HEK293 (cell line): ENCODE results near the gene CHRNE.
A peak's percentile ranks its signal among the peaks of the same experiment; 100 is the strongest.

Experiments used
- CTCF ChIA-PET: fragments of 350-600 bp; formaldehyde crosslinking; extraction: SDS; loops from one replicate; lab custom pipeline; 2021; ENCODE audit warnings: antibody characterized with exemption; lab: Yijun Ruan, JAX
- POLR2A ChIA-PET: fragments of 300-600 bp; formaldehyde crosslinking; extraction: SDS; loops from one replicate; lab custom pipeline; 2020; ENCODE audit warnings: antibody characterized with exemption, inconsistent platforms; lab: Yijun Ruan, JAX
- H3K27ac ChIP-seq: fragments of 200-500 bp; sonication (Bioruptor generic); 2 replicates; pipeline ENCODE4 v1.5.1; 2014; ENCODE audit warnings: low read depth, low read length, control low read depth, inconsistent platforms; ENCODE audit errors: extremely low read depth
- H3K36me3 ChIP-seq, 2 experiments: fragments of 200-500 bp in 1 of 2; sonication (Bioruptor generic) in 1 of 2; 1 replicate in 1 of 2; 2 replicates in 1 of 2; pipeline ENCODE4 v1.5.1; 2014 to 2017; ENCODE audit warnings: inconsistent platforms in 2 of 2, low read length in 2 of 2; ENCODE audit not compliant: control insufficient read depth in 2 of 2, insufficient read depth in 1 of 2
- H3K4me1 ChIP-seq: fragments of 200-500 bp; sonication (Bioruptor generic); 2 replicates; pipeline ENCODE4 v1.5.1; 2014; ENCODE audit warnings: mild to moderate bottlenecking, low read length, inconsistent platforms; ENCODE audit not compliant: control insufficient read depth, insufficient read depth
- H3K4me3 ChIP-seq: 2 replicates; pipeline ENCODE4 v1.5.1; 2011; ENCODE audit warnings: low read depth, mild to moderate bottlenecking, control low read depth, low read length, moderate library complexity
- H3K9me3 ChIP-seq: fragments of 200-500 bp; sonication (Bioruptor generic); 2 replicates; pipeline ENCODE4 v1.5.1; 2014; ENCODE audit warnings: low read depth, low read length, inconsistent platforms; ENCODE audit not compliant: control insufficient read depth, insufficient read depth
- FEZF1 ChIP-seq: fragments of 450-650 bp; formaldehyde crosslinking; IDR thresholded peaks from 2 replicates; pipeline ENCODE4 v1.5.1; 2016; ENCODE audit warnings: missing biosample characterization, missing genetic modification characterization
- GLIS1 ChIP-seq: fragments of 450-650 bp; formaldehyde crosslinking; IDR thresholded peaks from 2 replicates; pipeline ENCODE4 v1.5.1; 2016; ENCODE audit warnings: missing biosample characterization, missing genetic modification characterization
- HOXC10 ChIP-seq: sonication (generic); formaldehyde crosslinking; IDR thresholded peaks from 2 replicates; pipeline ENCODE4 v1.8.1; 2023; ENCODE audit warnings: mild to moderate bottlenecking, missing genetic modification reagents
- INSM2 ChIP-seq: fragments of 450-650 bp; formaldehyde crosslinking; IDR thresholded peaks from 2 replicates; pipeline ENCODE4 v1.5.1; 2016; ENCODE audit warnings: missing biosample characterization, missing genetic modification characterization
- OVOL3 ChIP-seq: fragments of 450-650 bp; formaldehyde crosslinking; IDR thresholded peaks from 2 replicates; pipeline ENCODE4 v1.5.1; 2016; ENCODE audit warnings: missing biosample characterization, missing genetic modification characterization
- SCRT1 ChIP-seq: fragments of 450-650 bp; formaldehyde crosslinking; IDR thresholded peaks from 2 replicates; pipeline ENCODE4 v1.5.1; 2016; ENCODE audit warnings: missing biosample characterization, missing genetic modification characterization, borderline replicate concordance
- SCRT2 ChIP-seq: fragments of 450-650 bp; formaldehyde crosslinking; IDR thresholded peaks from 2 replicates; pipeline ENCODE4 v1.5.1; 2016; ENCODE audit warnings: missing biosample characterization, missing genetic modification characterization
- YY2 ChIP-seq: fragments of 450-650 bp; formaldehyde crosslinking; IDR thresholded peaks from 2 replicates; pipeline ENCODE4 v1.5.1; 2016; ENCODE audit warnings: missing biosample characterization, missing genetic modification characterization
- ZBTB21 ChIP-seq: fragments of 450-650 bp; formaldehyde crosslinking; IDR thresholded peaks from 2 replicates; pipeline ENCODE4 v1.5.1; 2017; ENCODE audit warnings: missing biosample characterization, missing genetic modification characterization
- ZBTB48 ChIP-seq: fragments of 450-650 bp; formaldehyde crosslinking; IDR thresholded peaks from 2 replicates; pipeline ENCODE4 v1.5.1; 2016; ENCODE audit warnings: missing biosample characterization, missing genetic modification characterization
- ZFP69B ChIP-seq: fragments of 450-650 bp; formaldehyde crosslinking; IDR thresholded peaks from 2 replicates; pipeline ENCODE4 v1.5.1; 2016; ENCODE audit warnings: missing biosample characterization, missing genetic modification characterization
- ZNF10 ChIP-seq: fragments of 450-650 bp; formaldehyde crosslinking; IDR thresholded peaks from 2 replicates; pipeline ENCODE4 v1.5.1; 2017; ENCODE audit warnings: missing biosample characterization, missing genetic modification characterization
- ZNF398 ChIP-seq: fragments of 450-650 bp; formaldehyde crosslinking; IDR thresholded peaks from 2 replicates; pipeline ENCODE4 v1.5.1; 2017; ENCODE audit warnings: missing biosample characterization, missing genetic modification characterization
- ZNF513 ChIP-seq: fragments of 450-650 bp; IDR thresholded peaks from 2 replicates; pipeline ENCODE4 v1.5.1; 2018; ENCODE audit warnings: missing biosample characterization, missing genetic modification characterization
- ZNF529 ChIP-seq: fragments of 450-650 bp; formaldehyde crosslinking; IDR thresholded peaks from 2 replicates; pipeline ENCODE4 v1.5.1; 2017; ENCODE audit warnings: missing genetic modification characterization, missing biosample characterization; ENCODE audit not compliant: insufficient replicate concordance
- ZNF596 ChIP-seq: fragments of 450-650 bp; IDR thresholded peaks from 2 replicates; pipeline ENCODE4 v1.5.0; 2018; ENCODE audit warnings: missing biosample characterization, mild to moderate bottlenecking, missing genetic modification characterization, moderate library complexity
- ZNF776 ChIP-seq: fragments of 450-650 bp; formaldehyde crosslinking; IDR thresholded peaks from 2 replicates; pipeline ENCODE4 v1.5.0; 2017; ENCODE audit warnings: missing biosample characterization, missing genetic modification characterization, borderline replicate concordance

Gene CHRNE

GRCh38 chr17:4877089-4877488 is 25.8 kb downstream of the CHRNE start:
- CTCF ChIA-PET = interaction anchor here (0.7 to 1.8 kb wide), 3 partner anchors 11 to 549 kb away, joined by 3 to 5 read pairs (median 4); no protein-coding TSS in a partner anchor
- TF ChIP-seq HOXC10 (no peak), ZNF10 (tag by site-specific recombination) (peak; percentile 29; the same call in 1 of the 2 replicates)
- Histone ChIP-seq H3K4me3 (no peak overlapping the region), H3K4me1 (no peaks in the 10 kb centered on the region), H3K27ac (no peak overlapping the region), H3K9me3 (no peaks in the 10 kb centered on the region), H3K36me3 (peaks cover 0 to 27% of the 10 kb centered on the region in 2 experiments; a peak in 2 of 3 replicates)
- POLR2A ChIA-PET = interaction anchor here (0.6 to 1.1 kb wide), 2 partner anchors 22 to 1559 kb away, joined by 3 to 4 read pairs; no protein-coding TSS in a partner anchor

- Histone ChIP-seq H3K9me3 (no peaks in the 10 kb centered on the region), H3K4me3 (no peak overlapping the region), H3K4me1 (no peaks in the 10 kb centered on the region), H3K36me3 (peaks cover 5 to 10% of the 10 kb centered on the region in 2 experiments; a peak in 2 of 3 replicates)
- ChIA-PET POLR2A (no interaction called here), CTCF (no interaction called here)
- no peak for TF ChIP-seq ZBTB48
- no peak for TF ChIP-seq GLIS1 (tag by site-specific recombination)
- no peak for TF ChIP-seq YY2 (tag by site-specific recombination)
- no peak for TF ChIP-seq ZNF513
- TF ChIP-seq ZNF529 (tag by site-specific recombination) = no peak
- TF ChIP-seq SCRT1 = no peak
- no peak for TF ChIP-seq INSM2 (tag by site-specific recombination)
- no peak for TF ChIP-seq ZFP69B
- TF ChIP-seq FEZF1 (tag by site-specific recombination) = no peak
- no peak for TF ChIP-seq ZNF398 (tag by site-specific recombination)
- TF ChIP-seq, all 188 proteins: peak for 0
- no peak overlapping the region for H3K27ac ChIP-seq
Observed at GRCh38 chr17:4872786-4873185, 30.1 kb downstream of the CHRNE start.

GRCh38 chr17:4870855-4871254 is 32.0 kb downstream of the CHRNE start:
- no peak overlapping the region for H3K27ac ChIP-seq
- H3K36me3 ChIP-seq = peaks cover 5 to 10% of the 10 kb centered on the region in 2 experiments; a peak in 2 of 3 replicates
- no peak overlapping the region for H3K4me3 ChIP-seq
- TF ChIP-seq SCRT2 = no peak
- no peak for TF ChIP-seq ZNF776 (tag by site-specific recombination)
- no peak for TF ChIP-seq ZBTB21
- TF ChIP-seq ZNF596 (tag by site-specific recombination) = no peak
- no peak for TF ChIP-seq OVOL3 (tag by site-specific recombination)
- H3K9me3 ChIP-seq = no peaks in the 10 kb centered on the region
- H3K4me1 ChIP-seq = no peaks in the 10 kb centered on the region
- ChIA-PET CTCF (interaction anchor here (0.6 to 1.3 kb wide), 3 partner anchors 81 to 305 kb away, joined by 3 read pairs; no protein-coding TSS in a partner anchor), POLR2A (interaction anchor here (0.7 kb wide), 1 partner anchor 69 kb away, joined by 4 read pairs; no protein-coding TSS in a partner anchor)
